Measurements from ENCODE around the gene HOXC9. TPM values are rescaled to one million over a fixed set of nuclear protein-coding genes. Genes with fewer than 3 reads are reported as not detected.

The HOXC9 gene
- total and polyA plus RNA-seq, 4 donors, result not detected

GRCh38 chr12:53956251-53956887, 43.6 kb upstream of the HOXC9 start:
- Histone ChIP-seq H3K36me3 (ENCODE audit: control insufficient read depth in 4 of 4, insufficient read depth in 3 of 4, low read depth in 1 of 4, low read length in 3 of 4) (no peaks in the 10 kb centered on the region), H3K9me3 (ENCODE audit: control insufficient read depth in 4 of 4, low read length in 3 of 4) (peaks cover 0 to 4% (median 0%) of the 10 kb centered on the region in 4 donors), H3K27me3 (ENCODE audit: control insufficient read depth in 4 of 4, insufficient read depth in 4 of 4, low read length in 3 of 4) (peaks cover 13 to 47% (median 25%) of the 10 kb centered on the region in 4 donors), H3K4me1 (ENCODE audit: control insufficient read depth in 4 of 4, insufficient read depth in 4 of 4, low read length in 3 of 4) (peaks cover 0 to 2% (median 0%) of the 10 kb centered on the region in 4 donors), H3K9ac (ENCODE audit: low read depth in 1 of 2, low read length in 2 of 2) (no peak overlapping the region), H3K4me3 (ENCODE audit: low read depth in 1 of 3, low read length in 3 of 3) (no peak overlapping the region), H3K27ac (ENCODE audit: low read depth in 1 of 2, low read length in 2 of 2) (no peak overlapping the region)
- TF ChIP-seq RAD21 (IDR thresholded peaks at IDR 0.05), result no peak
- TF ChIP-seq NR2F2 (IDR thresholded peaks at IDR 0.05), result no peak
- TF ChIP-seq ZBTB33 (IDR thresholded peaks at IDR 0.05), result no peak
- no peak for TF ChIP-seq FOXA1 (IDR thresholded peaks at IDR 0.05)
- no peak for TF ChIP-seq REST (IDR thresholded peaks at IDR 0.05)
- DNase-seq (ENCODE audit: low spot score), result no peak
- WGBS, result 12% methylated on average over 25 of the region's 25 CpGs

GRCh38 chr12:53956914-53957536, 42.9 kb upstream of the HOXC9 start:
- H3K9ac ChIP-seq (ENCODE audit: low read depth in 1 of 2, low read length in 2 of 2), result no peak overlapping the region
- no peak for TF ChIP-seq FOXA1 (IDR thresholded peaks at IDR 0.05)
- TF ChIP-seq CTCF (IDR thresholded peaks at IDR 0.05; ENCODE audit: low read depth, low read length, missing input control), result no peak
- no peak for TF ChIP-seq EGR1 (IDR thresholded peaks at IDR 0.05; ENCODE audit: low read depth in 2 of 2)
- TF ChIP-seq REST (IDR thresholded peaks at IDR 0.05), result no peak
- TF ChIP-seq HNF4A (conservative IDR thresholded peaks at IDR 0.05), result no peak
- TF ChIP-seq RXRA (IDR thresholded peaks at IDR 0.05), result no peak
- TF ChIP-seq JUND (IDR thresholded peaks at IDR 0.05), result no peak
- TF ChIP-seq ATF3 (IDR thresholded peaks at IDR 0.05), result no peak
- no peak for TF ChIP-seq TAF1 (conservative IDR thresholded peaks at IDR 0.05)
- TF ChIP-seq MAX (IDR thresholded peaks at IDR 0.05), result no peak
- TF ChIP-seq NR2F2 (IDR thresholded peaks at IDR 0.05), result no peak
- peaks cover 0 to 2% (median 0%) of the 10 kb centered on the region in 4 donors for H3K4me1 ChIP-seq (ENCODE audit: control insufficient read depth in 4 of 4, insufficient read depth in 4 of 4, low read length in 3 of 4)
- H3K9me3 ChIP-seq (ENCODE audit: control insufficient read depth in 4 of 4, low read length in 3 of 4), result peaks cover 0 to 3% (median 0%) of the 10 kb centered on the region in 4 donors
- 18% methylated on average over 11 of the region's 11 CpGs for WGBS
- peaks cover 13 to 46% (median 27%) of the 10 kb centered on the region in 4 donors for H3K27me3 ChIP-seq (ENCODE audit: control insufficient read depth in 4 of 4, insufficient read depth in 4 of 4, low read length in 3 of 4)
- no peak for DNase-seq (ENCODE audit: low spot score)
- no peaks in the 10 kb centered on the region for H3K36me3 ChIP-seq (ENCODE audit: control insufficient read depth in 4 of 4, insufficient read depth in 3 of 4, low read depth in 1 of 4, low read length in 3 of 4)
- no peak overlapping the region for H3K27ac ChIP-seq (ENCODE audit: low read depth in 1 of 2, low read length in 2 of 2)
- no peak overlapping the region for H3K4me3 ChIP-seq (ENCODE audit: low read depth in 1 of 3, low read length in 3 of 3)

Data from liver (tissue), 9 donors.